ENCODE results near the gene HLA-DRA. TPM values are rescaled to one million over a fixed set of nuclear protein-coding genes. Genes with fewer than 3 reads are reported as not detected.

The HLA-DRA gene
- total and polyA plus RNA-seq, 7 donors = 101 to 1,090 (median 137) TPM

- 9 to 14% methylated on average over 13 of the region's 13 CpGs for WGBS, 2 donors
- Histone ChIP-seq H3K27me3 (peaks cover 9 to 69% (median 13%) of the 10 kb centered on the region in 3 donors), H3K27ac (no peak overlapping the region), H3K36me3 (no peaks in the 10 kb centered on the region), H3K4me1 (peaks cover 0 to 8% (median 3%) of the 10 kb centered on the region in 4 donors), H3K9me3 (no peaks in the 10 kb centered on the region), H3K4me3 (peak overlapping the region in 1 of 4 donors; percentile 13)
- TF ChIP-seq EP300 (IDR thresholded peaks at IDR 0.05) = no peak
- TF ChIP-seq CTCF (IDR thresholded peaks at IDR 0.05) = peak; percentile 76 to 99 (median 96)
- TF ChIP-seq POLR2AphosphoS5 (IDR thresholded peaks at IDR 0.05) = peak in 1 of 4 donors; percentile 28
- intact Hi-C loops (cut with DNase I) = loop anchor here (2.0 kb wide), 1 partner anchor 381 kb away; no protein-coding TSS in a partner anchor
- DNase-seq = peak; percentile 84
Observed at GRCh38 chr6:32415521-32416019, 24.1 kb upstream of the HLA-DRA start.

- intact Hi-C loops (cut with DNase I) = no loop called here
- Histone ChIP-seq H3K27me3 (peaks cover 9 to 69% (median 13%) of the 10 kb centered on the region in 3 donors), H3K9me3 (no peaks in the 10 kb centered on the region), H3K4me3 (peak overlapping the region in 1 of 4 donors; percentile 13), H3K36me3 (no peaks in the 10 kb centered on the region), H3K27ac (no peak overlapping the region), H3K4me1 (peaks cover 0 to 8% (median 3%) of the 10 kb centered on the region in 4 donors)
- DNase-seq = no peak
- 50 to 87% methylated on average over 3 of the region's 3 CpGs for WGBS, 2 donors
- TF ChIP-seq EP300 (IDR thresholded peaks at IDR 0.05) (no peak), CTCF (IDR thresholded peaks at IDR 0.05) (no peak), POLR2A (IDR thresholded peaks at IDR 0.05) (no peak)
Observed at GRCh38 chr6:32416036-32416435, 23.7 kb upstream of the HLA-DRA start.

GRCh38 chr6:32424589-32425300 lies 14.9 kb upstream of the HLA-DRA start:
- no peak for DNase-seq
- TF ChIP-seq EP300 (IDR thresholded peaks at IDR 0.05) = no peak
- no peak for TF ChIP-seq POLR2AphosphoS5 (IDR thresholded peaks at IDR 0.05)
- H3K4me3 ChIP-seq = no peak overlapping the region
- no peaks in the 10 kb centered on the region for H3K9me3 ChIP-seq
- no peak overlapping the region for H3K27ac ChIP-seq
- H3K36me3 ChIP-seq = no peaks in the 10 kb centered on the region
- 77 to 98% methylated on average over 3 of the region's 3 CpGs for WGBS, 2 donors
- H3K4me1 ChIP-seq = no peaks in the 10 kb centered on the region
- H3K27me3 ChIP-seq = peaks cover 0 to 7% (median 0%) of the 10 kb centered on the region in 3 donors
- intact Hi-C loops (cut with DNase I) = no loop called here

GRCh38 chr6:32426338-32426737 lies 13.3 kb upstream of the HLA-DRA start:
- WGBS, 2 donors = 36 to 58% methylated on average over 4 of the region's 4 CpGs
- intact Hi-C loops (cut with DNase I) = no loop called here
- no peaks in the 10 kb centered on the region for H3K36me3 ChIP-seq

More at GRCh38 chr6:32426338-32426737, 13.3 kb upstream of the HLA-DRA start:
- no peak for TF ChIP-seq CTCF (IDR thresholded peaks at IDR 0.05)
- no peak for TF ChIP-seq POLR2AphosphoS5 (IDR thresholded peaks at IDR 0.05)
- no peak for TF ChIP-seq EP300 (IDR thresholded peaks at IDR 0.05)
- TF ChIP-seq POLR2A (IDR thresholded peaks at IDR 0.05) = no peak
- Histone ChIP-seq H3K4me3 (no peak overlapping the region), H3K27ac (no peak overlapping the region), H3K4me1 (no peaks in the 10 kb centered on the region), H3K27me3 (peaks cover 0 to 5% (median 0%) of the 10 kb centered on the region in 3 donors), H3K9me3 (no peaks in the 10 kb centered on the region)
- no peak for DNase-seq

Measured in sigmoid colon (tissue), 7 donors.